ENCODE measurements around the gene PIGU. TPM values are rescaled to one million over a fixed set of nuclear protein-coding genes. Genes with fewer than 3 reads are reported as not detected.

PIGU gene
- total RNA-seq, 1 donor from 2014 or later: 7.8 TPM

Other genes with a start within 250 kb of the PIGU start
- gene DYNLRB1, start 160.7 kb downstream of the PIGU start, total RNA-seq: 29.6 and 36.9 TPM in 2 replicates
- gene MAP1LC3A, start 118.4 kb downstream of the PIGU start, total RNA-seq: 20.9 and 45.8 TPM in 2 replicates
- 5.8 and 9.9 TPM in 2 replicates for gene TP53INP2, start 27.3 kb upstream of the PIGU start, total RNA-seq
- 6.8 and 7.8 TPM in 2 replicates for gene NCOA6, start 148.6 kb upstream of the PIGU start, total RNA-seq
- gene GGT7, start 195.8 kb upstream of the PIGU start, total RNA-seq: 4.4 and 7.3 TPM in 2 replicates
- gene ACSS2, start 199.5 kb upstream of the PIGU start, total RNA-seq: 72.3 and 102 TPM in 2 replicates